NOMO-1 (cell line): Measurements from ENCODE around the gene PDE7B.
"Not testable (repeated sequence)": the region's sequence is repeated elsewhere in the genome, so short reads cannot be mapped to it uniquely, and the experiment has no call there.

Experiments used
- DNase-seq, 2 experiments: peaks; one replicate each; lab custom pipeline; 2025; ENCODE audit not compliant: unreplicated experiment in 2 of 2; lab: John Stamatoyannopoulos, UW

Gene PDE7B

DNA sequence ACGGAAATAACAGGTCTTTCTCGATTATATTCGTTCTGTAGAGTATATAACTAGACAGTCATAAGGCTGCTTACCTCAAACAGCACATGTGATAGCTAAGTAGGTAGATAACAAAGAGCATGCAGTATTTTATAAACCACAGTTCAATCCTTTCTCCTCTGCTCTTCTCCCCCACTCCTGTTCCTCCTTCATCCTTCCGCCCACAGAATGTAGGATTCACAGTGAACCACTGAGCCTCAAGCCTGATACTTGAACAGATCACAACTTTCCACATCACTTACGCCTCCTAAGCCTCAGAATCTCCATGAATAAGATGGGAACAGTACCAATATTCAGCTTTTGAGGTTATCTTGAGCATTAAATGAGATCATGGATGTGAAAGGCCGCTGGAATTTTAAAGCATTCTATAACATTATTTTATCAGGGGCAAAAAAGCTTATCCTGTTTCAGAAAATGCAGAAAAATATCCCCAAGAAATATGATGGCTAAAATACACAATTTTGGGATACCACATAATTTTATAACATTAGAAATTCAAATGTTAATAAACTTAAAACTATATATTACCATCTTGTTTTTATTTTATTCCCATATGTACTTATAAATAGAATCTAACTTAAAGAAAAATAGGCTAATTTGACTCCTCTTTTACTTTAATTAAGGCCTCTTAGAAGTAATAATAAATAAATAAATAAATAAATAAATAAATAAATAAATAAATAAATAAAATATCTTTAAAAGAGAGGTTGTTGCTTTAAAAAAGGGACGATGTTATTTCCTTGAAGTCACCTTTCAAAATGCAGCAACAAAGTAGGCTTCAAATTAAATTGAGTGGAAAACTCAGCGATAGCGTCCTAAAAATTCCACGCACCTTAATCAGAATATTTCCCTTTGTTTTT lies 365.3 kb downstream of the PDE7B start:
- no peak for DNase-seq

DNA sequence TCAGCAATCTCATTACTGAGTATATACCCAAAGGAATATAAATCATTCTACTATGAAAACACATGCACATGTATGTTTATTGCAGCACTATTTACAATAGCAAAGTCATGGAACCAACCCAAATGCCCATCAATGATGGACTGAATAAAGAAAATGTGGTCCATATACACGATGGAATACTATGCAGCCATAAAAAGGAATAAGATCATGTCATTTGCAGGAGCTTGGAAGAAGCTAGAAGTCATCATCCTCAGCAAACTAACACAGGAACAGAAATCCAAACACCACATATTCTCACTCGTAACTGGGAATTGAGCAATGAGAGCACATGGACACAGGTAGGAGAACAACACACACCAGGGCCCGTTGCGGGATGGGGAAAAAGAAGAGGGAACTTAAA lies 373.5 kb downstream of the PDE7B start:
- not testable (repeated sequence) for DNase-seq

- DNase-seq, result no peak
Measured at GRCh38 chr6:136225496-136225895, 374.0 kb downstream of the PDE7B start.

- peak; percentile 68 to 72 for DNase-seq
Measured at GRCh38 chr6:136226027-136226673, 374.6 kb downstream of the PDE7B start.

DNA sequence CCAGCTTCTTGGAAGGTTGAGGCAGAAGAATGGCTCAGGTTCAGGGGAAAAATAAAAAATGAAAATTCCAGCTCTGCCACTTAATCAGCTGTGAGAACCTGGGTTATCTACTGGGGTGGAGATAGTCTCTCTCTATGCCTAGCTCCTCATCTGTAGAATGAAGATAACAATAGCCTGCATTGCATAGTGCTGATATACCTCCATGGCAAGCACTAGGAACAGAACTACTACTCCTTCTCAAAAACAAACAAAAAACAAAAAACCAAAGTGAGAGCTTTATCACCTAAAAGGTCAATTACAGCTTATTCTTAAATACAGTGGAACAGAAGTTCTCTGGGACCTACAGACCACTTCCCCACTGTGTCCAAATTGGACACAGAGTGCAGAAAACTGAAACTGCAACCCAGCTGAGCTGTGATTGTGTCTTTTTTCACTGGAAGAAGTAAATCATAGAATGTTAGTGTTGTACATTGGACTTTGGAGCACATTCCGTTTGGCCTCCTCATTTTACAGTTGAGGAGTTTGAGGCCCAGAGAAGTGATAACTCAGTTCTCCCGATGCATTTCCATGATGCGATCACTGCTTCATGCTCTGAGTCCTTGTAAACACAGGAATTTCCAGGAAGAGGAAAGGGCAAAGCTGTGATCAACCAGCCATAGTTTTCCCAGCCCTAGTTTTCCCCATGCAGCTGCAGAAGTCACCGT lies 375.3 kb downstream of the PDE7B start:
- DNase-seq, result peak in 1 of 2 experiments; percentile 9

DNA sequence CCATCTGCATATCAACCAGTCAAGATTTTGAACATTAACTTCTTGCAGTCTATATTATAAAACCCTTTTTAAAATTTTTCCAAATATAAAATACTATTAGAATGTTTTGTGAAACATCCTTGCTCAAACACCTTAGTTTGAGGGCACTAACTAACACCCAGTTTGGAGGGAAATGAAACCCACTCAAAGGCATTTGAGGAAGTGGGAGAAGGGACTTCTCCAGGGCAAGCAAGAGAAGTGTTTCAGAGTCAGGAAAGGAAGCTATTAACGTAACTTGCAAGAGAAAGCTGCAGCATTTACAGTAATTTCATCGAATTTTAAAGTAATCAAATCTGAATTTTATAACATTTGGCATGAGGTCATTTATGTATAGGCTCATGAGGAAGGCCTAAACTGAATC lies 377.3 kb downstream of the PDE7B start:
- DNase-seq, result peak; percentile 54 to 89

DNA sequence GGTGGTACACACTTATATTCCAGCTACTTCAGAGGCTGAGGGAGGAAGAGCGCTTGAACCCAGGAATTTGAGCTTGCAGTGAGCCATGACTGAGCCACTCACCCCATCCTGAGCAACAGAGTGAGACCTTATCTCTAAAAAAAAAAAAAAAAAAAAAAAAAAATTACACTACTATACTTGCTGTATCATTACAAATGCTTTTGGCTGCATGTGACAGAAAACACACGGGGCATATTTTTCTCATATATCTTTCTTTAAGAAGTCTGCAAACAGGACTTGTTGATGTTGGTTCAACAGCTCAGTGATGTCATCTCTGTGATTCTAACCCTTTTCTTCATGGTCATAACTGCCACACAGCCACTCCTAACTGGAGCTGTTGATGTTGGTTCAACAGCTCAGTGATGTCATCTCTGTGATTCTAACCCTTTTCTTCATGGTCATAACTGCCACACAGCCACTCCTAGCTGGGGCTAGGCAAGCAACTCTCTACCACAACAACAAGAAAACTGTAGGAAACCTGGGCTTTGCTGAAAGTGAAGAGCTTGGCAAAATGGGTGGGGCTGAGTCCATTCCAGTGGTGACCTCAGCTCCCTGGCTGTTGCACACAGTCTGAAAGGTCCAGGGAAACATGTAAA lies 378.8 kb downstream of the PDE7B start:
- DNase-seq, result no peak

- no peak for DNase-seq
Measured at GRCh38 chr6:136232701-136233100, 381.2 kb downstream of the PDE7B start.

GRCh38 chr6:136235233-136235564 lies 383.7 kb downstream of the PDE7B start:
- DNase-seq, result no peak

GRCh38 chr6:136236466-136237293 lies 385.2 kb downstream of the PDE7B start:
- no peak for DNase-seq

DNA sequence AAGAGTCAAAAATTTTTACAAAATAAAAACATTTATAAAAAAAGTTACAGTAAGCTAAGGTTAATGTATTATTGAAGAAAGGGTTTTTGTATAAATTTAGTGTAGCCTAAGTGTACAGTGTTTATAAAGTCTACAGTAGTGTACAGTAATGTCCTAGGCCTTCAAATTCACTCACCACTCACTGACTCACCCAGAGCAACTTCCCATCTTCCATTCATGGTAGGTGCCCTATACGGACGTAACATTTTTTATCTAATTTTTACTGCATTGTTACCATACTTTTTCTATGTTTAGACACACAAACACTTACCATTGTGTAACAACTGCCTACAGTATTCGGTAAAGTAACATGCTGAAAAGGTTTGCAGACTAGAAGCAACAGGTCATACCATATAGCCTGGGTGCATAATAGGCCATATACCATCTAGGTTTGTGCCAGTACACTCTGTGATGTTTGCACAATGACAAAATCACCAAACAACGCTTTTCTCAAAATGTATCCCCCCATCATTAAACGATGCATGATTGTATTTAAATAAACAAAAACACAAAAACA lies 392.6 kb downstream of the PDE7B start:
- DNase-seq, result no peak
